Mammary epithelial cell (primary cell): ENCODE measurements around the gene ATOSB.

Experiments used
- CTCF ChIP-seq, 2 donors: IDR thresholded peaks in 1 of 2; conservative IDR thresholded peaks in 1 of 2; 2 replicates each; pipeline ENCODE4 v1.5.1; 2011 to 2012; ENCODE audit warnings: inconsistent platforms in 2 of 2, low read length in 2 of 2, mild to moderate bottlenecking in 2 of 2, control low read depth in 1 of 2, low read depth in 1 of 2; ENCODE audit not compliant: insufficient read depth in 1 of 2; ENCODE audit errors: extremely low read depth in 1 of 2
- EZH2 ChIP-seq: IDR thresholded peaks from 2 replicates; pipeline ENCODE4 v1.6.1; 2012; ENCODE audit warnings: low read length, inconsistent platforms, borderline replicate concordance

DNA sequence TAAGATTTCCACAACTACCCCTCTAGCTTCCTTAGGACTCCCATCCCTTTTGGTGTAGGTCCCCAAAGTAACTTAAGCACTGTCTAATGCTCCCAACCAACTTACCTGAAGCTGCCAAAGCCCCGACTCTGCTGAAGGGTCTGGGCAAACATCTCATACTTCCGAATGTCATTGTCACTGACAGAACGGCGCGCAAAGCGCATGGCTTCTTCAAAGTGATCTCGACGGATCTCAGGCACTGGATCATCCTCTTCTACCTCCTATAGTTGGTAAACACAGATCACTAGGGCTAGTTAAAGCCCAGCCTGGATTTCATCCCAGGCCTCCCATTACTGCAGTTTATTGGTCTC lies 58.4 kb downstream of the ATOSB start:
- TF ChIP-seq CTCF (conservative IDR thresholded peaks at IDR 0.05 in 1 of 2, IDR thresholded peaks at IDR 0.05 in 1 of 2; ENCODE audit: extremely low read depth in 1 of 2, insufficient read depth in 1 of 2, low read depth in 1 of 2, low read length in 2 of 2) = no peak
- TF ChIP-seq EZH2 = no peak
